HG03342 (cell line): Measurements from ENCODE around the gene KAT7.
A peak's percentile ranks its signal among the peaks of the same experiment; 100 is the strongest.

Experiments used
- ATAC-seq: cut with Tn5 transposase; IDR thresholded peaks from one replicate; pipeline ENCODE4 v1.9.1; 2021; ENCODE audit warnings: mild to moderate bottlenecking, moderate library complexity; ENCODE audit not compliant: unreplicated experiment

KAT7 gene

GRCh38 chr17:49760296-49760695, 28.2 kb upstream of the KAT7 start:
- no peak for ATAC-seq

- ATAC-seq, result no peak
Observed at GRCh38 chr17:49760932-49761558, 27.4 kb upstream of the KAT7 start.

- ATAC-seq, result no peak
Observed at GRCh38 chr17:49762151-49762941, 26.1 kb upstream of the KAT7 start.

GRCh38 chr17:49763735-49764558, 24.5 kb upstream of the KAT7 start, which contains the start of gene FAM117A:
TSS of gene FAM117A (minus strand) at chr17:49764131. CDS start at chr17:49764087, 44 bp downstream.
- peak; percentile 95 for ATAC-seq

GRCh38 chr17:49764559-49765180, 23.8 kb upstream of the KAT7 start:
- no peak for ATAC-seq

- ATAC-seq, result no peak
Observed at GRCh38 chr17:49766918-49767530, 21.5 kb upstream of the KAT7 start.

GRCh38 chr17:49775546-49776260, 12.8 kb upstream of the KAT7 start:
- ATAC-seq, result no peak

GRCh38 chr17:49776551-49777300, 11.8 kb upstream of the KAT7 start:
- no peak for ATAC-seq

GRCh38 chr17:49777563-49777962, 10.9 kb upstream of the KAT7 start:
- no peak for ATAC-seq

- ATAC-seq, result no peak
Observed at GRCh38 chr17:49779156-49779738, 9.2 kb upstream of the KAT7 start.

GRCh38 chr17:49779739-49780231, 8.7 kb upstream of the KAT7 start:
- no peak for ATAC-seq

- no peak for ATAC-seq
Observed at GRCh38 chr17:49783071-49783715, 5.3 kb upstream of the KAT7 start.

GRCh38 chr17:49783791-49784190, 4.7 kb upstream of the KAT7 start:
- ATAC-seq, result no peak

GRCh38 chr17:49784636-49785035, 3.8 kb upstream of the KAT7 start:
- no peak for ATAC-seq

- no peak for ATAC-seq
Observed at GRCh38 chr17:49787884-49788477, 500 bp upstream of the KAT7 start.

- no peak for ATAC-seq
Observed at GRCh38 chr17:49789243-49789578, 730 bp downstream of the KAT7 start.

GRCh38 chr17:49793309-49793708, 4.8 kb downstream of the KAT7 start:
- ATAC-seq, result no peak

GRCh38 chr17:49795372-49795771, 6.9 kb downstream of the KAT7 start:
- ATAC-seq, result no peak
